Measurements from ENCODE around the gene ATP6V1B1. TPM values are rescaled to one million over a fixed set of nuclear protein-coding genes. Genes with fewer than 3 reads are reported as not detected.

The ATP6V1B1 gene
- total and polyA plus RNA-seq, 2 experiments from 2014 or later: not detected

DNA sequence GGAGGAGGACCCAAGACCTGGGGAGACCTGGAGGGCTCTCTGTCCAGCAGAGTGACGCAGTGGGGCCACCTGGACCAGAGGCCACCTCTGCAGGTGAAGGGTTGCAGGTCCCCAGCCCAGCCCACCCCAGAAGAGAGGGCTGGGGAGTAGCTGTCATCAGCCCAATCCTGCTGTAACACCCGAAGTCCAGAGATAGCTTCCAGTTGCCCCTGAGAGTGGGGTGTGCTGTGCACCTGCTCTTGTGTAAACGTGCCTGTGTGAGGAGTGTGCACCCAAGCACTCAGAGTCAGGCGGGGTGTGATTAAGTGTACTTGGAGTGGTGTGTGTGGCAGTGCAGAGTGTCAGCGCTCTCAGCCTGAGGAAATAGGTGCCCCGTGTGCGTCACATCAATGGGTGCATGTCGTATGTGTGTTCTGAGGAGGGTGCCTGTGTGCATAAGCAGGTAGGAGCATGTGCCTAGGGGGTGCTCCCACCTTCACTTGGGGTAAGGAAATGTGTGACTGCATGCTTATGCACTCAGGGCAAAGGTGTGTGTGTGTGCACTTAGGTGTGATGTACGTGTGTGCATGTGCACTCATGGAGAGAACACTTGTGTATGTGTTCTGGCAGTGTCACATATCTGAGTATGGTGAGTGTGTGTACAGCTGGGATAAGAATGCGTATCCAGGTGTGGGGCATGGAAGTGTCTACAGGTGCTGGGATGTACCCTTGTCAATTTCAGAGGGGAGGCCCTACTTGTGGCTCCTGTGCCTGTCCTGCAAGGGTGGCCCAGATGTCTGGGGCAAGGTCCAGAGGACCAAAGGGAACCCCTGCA, 672 bp downstream of the ATP6V1B1 start:
- no peak for DNase-seq (ENCODE audit: low spot score)
- Histone ChIP-seq H3K4me2 (no peak overlapping the region), H3K36me3 (ENCODE audit: insufficient read depth) (no peaks in the 10 kb centered on the region), H3F3A (replicated peaks; ENCODE audit: low read depth) (no peaks in the 10 kb centered on the region), H3K27me3 (ENCODE audit: insufficient read depth) (peaks cover 42% of the 10 kb centered on the region), H4K20me1 (replicated peaks; ENCODE audit: insufficient read depth) (no peaks in the 10 kb centered on the region), H3K27ac (ENCODE audit: low read depth) (no peak overlapping the region), H3K4me3 (no peak overlapping the region), H3K79me2 (replicated peaks; ENCODE audit: insufficient read depth) (no peaks in the 10 kb centered on the region), H3K4me1 (ENCODE audit: insufficient read depth) (peaks cover 30% of the 10 kb centered on the region), H3K9me2 (ENCODE audit: insufficient read depth) (no peaks in the 10 kb centered on the region), H2AFZ (no peak overlapping the region)
- H3K4me3 Mint-ChIP-seq: no peak overlapping the region
- H3K27me3 Mint-ChIP-seq (ENCODE audit: insufficient read depth, low read depth, poor library complexity): peaks cover 49% of the 10 kb centered on the region
- H3K9me3 Mint-ChIP-seq: no peaks in the 10 kb centered on the region
- ATAC-seq: no peak
- no peak overlapping the region for H3K27ac Mint-ChIP-seq
- H3K36me3 Mint-ChIP-seq (ENCODE audit: low read depth): no peaks in the 10 kb centered on the region; the same call in 2 of the 3 replicates
- TF ChIP-seq, protein P1, sequence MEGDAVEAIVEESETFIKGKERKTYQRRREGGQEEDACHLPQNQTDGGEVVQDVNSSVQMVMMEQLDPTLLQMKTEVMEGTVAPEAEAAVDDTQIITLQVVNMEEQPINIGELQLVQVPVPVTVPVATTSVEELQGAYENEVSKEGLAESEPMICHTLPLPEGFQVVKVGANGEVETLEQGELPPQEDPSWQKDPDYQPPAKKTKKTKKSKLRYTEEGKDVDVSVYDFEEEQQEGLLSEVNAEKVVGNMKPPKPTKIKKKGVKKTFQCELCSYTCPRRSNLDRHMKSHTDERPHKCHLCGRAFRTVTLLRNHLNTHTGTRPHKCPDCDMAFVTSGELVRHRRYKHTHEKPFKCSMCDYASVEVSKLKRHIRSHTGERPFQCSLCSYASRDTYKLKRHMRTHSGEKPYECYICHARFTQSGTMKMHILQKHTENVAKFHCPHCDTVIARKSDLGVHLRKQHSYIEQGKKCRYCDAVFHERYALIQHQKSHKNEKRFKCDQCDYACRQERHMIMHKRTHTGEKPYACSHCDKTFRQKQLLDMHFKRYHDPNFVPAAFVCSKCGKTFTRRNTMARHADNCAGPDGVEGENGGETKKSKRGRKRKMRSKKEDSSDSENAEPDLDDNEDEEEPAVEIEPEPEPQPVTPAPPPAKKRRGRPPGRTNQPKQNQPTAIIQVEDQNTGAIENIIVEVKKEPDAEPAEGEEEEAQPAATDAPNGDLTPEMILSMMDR (conservative IDR thresholded peaks at IDR 0.05; ENCODE audit: low read depth in 2 of 2): no peak
- no peak for TF ChIP-seq POLR2AphosphoS5 (IDR thresholded peaks at IDR 0.05; ENCODE audit: low read depth)
- TF ChIP-seq STAT1 (IDR thresholded peaks at IDR 0.05; ENCODE audit: unreplicated experiment): no peak
- peaks cover 36% of the 10 kb centered on the region for H3K4me1 Mint-ChIP-seq

DNA sequence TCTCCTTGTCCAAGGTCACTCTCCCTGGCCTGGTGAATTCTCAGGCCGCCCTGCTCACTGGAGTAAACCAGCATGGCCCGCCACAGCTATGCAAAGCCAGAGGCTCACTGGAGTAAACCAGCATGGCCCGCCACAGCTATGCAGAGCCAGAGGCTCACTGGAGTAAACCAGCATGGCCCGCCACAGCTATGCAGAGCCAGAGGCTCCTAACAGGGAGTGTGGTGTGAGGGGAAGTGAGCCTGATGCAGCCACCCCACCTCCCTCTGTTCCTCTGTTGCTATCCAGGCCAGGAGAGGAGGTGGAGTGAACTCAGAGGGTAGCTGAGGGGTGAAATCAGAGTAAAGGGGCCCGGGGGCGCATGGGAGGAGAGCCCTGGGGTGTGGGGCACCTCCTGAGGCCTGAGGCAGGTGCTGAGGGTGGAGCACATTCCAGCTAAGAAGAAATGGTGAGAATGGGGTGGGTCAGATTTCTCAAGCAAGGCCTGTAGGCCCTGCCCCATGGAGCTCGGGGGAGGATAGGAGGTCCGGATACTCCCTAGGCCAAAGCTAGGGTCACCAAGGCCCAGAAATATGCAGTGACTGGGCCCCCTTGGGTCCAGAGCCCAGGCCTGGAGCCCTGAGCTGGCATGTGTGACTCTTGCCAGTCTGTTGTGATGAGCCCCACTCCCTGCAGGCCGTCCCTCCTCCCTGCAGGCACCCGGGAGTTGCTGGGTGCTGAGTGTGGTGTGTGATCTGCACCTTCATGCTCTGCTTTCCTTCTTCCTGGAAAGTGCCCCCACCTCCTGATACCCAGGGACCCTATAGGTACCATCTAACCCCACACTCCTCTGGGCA, 1.5 kb downstream of the ATP6V1B1 start:
- ATAC-seq (0 out of 3 replicates have a peak, but pooled peaks have one; percentile 1), DNase-seq (ENCODE audit: low spot score) (no peak)
- Histone ChIP-seq H3K27me3 (ENCODE audit: insufficient read depth) (peaks cover 50% of the 10 kb centered on the region), H3K79me2 (replicated peaks; ENCODE audit: insufficient read depth) (no peaks in the 10 kb centered on the region), H3K9me2 (ENCODE audit: insufficient read depth) (no peaks in the 10 kb centered on the region), H3K4me1 (ENCODE audit: insufficient read depth) (peaks cover 30% of the 10 kb centered on the region), H3K27ac (ENCODE audit: low read depth) (no peak overlapping the region), H3K4me3 (no peak overlapping the region), H2AFZ (no peak overlapping the region), H4K20me1 (replicated peaks; ENCODE audit: insufficient read depth) (no peaks in the 10 kb centered on the region), H3K4me2 (no peak overlapping the region), H3K36me3 (ENCODE audit: insufficient read depth) (no peaks in the 10 kb centered on the region), H3F3A (replicated peaks; ENCODE audit: low read depth) (no peaks in the 10 kb centered on the region)
- H3K27ac Mint-ChIP-seq: no peak overlapping the region
- peaks cover 36% of the 10 kb centered on the region for H3K4me1 Mint-ChIP-seq
- H3K27me3 Mint-ChIP-seq (ENCODE audit: insufficient read depth, low read depth, poor library complexity): peaks cover 54% of the 10 kb centered on the region
- no peaks in the 10 kb centered on the region for H3K36me3 Mint-ChIP-seq (ENCODE audit: low read depth)
- no peak overlapping the region for H3K4me3 Mint-ChIP-seq
- TF ChIP-seq, protein P2, sequence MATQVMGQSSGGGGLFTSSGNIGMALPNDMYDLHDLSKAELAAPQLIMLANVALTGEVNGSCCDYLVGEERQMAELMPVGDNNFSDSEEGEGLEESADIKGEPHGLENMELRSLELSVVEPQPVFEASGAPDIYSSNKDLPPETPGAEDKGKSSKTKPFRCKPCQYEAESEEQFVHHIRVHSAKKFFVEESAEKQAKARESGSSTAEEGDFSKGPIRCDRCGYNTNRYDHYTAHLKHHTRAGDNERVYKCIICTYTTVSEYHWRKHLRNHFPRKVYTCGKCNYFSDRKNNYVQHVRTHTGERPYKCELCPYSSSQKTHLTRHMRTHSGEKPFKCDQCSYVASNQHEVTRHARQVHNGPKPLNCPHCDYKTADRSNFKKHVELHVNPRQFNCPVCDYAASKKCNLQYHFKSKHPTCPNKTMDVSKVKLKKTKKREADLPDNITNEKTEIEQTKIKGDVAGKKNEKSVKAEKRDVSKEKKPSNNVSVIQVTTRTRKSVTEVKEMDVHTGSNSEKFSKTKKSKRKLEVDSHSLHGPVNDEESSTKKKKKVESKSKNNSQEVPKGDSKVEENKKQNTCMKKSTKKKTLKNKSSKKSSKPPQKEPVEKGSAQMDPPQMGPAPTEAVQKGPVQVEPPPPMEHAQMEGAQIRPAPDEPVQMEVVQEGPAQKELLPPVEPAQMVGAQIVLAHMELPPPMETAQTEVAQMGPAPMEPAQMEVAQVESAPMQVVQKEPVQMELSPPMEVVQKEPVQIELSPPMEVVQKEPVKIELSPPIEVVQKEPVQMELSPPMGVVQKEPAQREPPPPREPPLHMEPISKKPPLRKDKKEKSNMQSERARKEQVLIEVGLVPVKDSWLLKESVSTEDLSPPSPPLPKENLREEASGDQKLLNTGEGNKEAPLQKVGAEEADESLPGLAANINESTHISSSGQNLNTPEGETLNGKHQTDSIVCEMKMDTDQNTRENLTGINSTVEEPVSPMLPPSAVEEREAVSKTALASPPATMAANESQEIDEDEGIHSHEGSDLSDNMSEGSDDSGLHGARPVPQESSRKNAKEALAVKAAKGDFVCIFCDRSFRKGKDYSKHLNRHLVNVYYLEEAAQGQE (IDR thresholded peaks at IDR 0.05; ENCODE audit: unreplicated experiment): no peak
- TF ChIP-seq, protein P3, sequence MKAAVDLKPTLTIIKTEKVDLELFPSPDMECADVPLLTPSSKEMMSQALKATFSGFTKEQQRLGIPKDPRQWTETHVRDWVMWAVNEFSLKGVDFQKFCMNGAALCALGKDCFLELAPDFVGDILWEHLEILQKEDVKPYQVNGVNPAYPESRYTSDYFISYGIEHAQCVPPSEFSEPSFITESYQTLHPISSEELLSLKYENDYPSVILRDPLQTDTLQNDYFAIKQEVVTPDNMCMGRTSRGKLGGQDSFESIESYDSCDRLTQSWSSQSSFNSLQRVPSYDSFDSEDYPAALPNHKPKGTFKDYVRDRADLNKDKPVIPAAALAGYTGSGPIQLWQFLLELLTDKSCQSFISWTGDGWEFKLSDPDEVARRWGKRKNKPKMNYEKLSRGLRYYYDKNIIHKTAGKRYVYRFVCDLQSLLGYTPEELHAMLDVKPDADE (IDR thresholded peaks at IDR 0.05): no peak
- TF ChIP-seq, protein P1 (conservative IDR thresholded peaks at IDR 0.05; ENCODE audit: low read depth in 2 of 2): no peak
- TF ChIP-seq POLR2AphosphoS5 (IDR thresholded peaks at IDR 0.05; ENCODE audit: low read depth): no peak
- no peaks in the 10 kb centered on the region for H3K9me3 Mint-ChIP-seq
